ENCODE measurements around the gene NUP133.

The NUP133 gene

DNA sequence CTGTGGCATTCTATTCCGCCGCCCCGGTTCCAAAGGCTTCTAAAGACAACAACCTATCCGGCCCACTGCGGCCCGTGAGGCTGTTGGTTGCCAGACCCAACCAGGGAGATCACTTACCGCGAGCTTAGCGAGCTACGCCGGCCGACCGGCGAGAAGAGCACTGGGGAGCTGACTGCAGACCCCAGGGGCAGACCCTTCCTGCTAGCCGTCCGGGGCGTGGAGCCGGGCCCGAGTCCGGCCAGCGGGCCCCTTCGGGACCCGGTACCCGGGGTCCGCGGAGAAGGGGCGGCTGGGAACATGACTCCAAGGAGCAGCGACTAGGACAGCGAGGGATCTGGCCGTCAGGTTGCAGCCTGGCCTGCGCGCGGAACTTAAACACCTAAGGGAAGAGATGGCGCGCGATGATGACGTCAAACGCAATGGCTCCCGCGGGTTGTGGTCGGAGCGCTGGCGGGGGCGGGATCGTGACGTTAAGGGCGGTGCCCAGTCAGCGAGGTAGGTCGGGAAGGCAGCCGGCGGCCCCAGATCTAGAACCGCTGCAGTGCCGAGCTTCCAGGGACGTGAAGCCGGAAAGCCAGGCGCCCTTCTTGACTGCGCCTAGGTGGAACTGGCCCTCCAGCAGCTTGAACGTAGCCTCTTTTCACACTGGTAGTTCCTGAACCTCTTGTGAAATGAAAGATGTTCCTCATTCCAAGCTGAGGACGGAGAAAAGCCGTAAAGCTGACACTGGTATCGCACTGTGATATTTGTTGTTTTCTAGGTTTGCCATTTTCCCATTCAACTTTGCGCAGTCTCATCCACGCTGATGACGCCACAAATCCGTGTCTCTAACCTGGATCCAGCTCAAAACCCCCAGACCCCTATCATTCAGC, at the start of gene NUP133:
Gene NUP133 (minus strand): TSS at position 391 of the 872 bp plus-strand sequence. CDS start 92 bp downstream, at position 299.
- DNase-seq, result peak; percentile 99
- in situ Hi-C loops (cut with MboI; ENCODE audit: low pct_unique_long_range_greater_than_20kb, low sequenced_read_pairs), result no loop called here

DNA sequence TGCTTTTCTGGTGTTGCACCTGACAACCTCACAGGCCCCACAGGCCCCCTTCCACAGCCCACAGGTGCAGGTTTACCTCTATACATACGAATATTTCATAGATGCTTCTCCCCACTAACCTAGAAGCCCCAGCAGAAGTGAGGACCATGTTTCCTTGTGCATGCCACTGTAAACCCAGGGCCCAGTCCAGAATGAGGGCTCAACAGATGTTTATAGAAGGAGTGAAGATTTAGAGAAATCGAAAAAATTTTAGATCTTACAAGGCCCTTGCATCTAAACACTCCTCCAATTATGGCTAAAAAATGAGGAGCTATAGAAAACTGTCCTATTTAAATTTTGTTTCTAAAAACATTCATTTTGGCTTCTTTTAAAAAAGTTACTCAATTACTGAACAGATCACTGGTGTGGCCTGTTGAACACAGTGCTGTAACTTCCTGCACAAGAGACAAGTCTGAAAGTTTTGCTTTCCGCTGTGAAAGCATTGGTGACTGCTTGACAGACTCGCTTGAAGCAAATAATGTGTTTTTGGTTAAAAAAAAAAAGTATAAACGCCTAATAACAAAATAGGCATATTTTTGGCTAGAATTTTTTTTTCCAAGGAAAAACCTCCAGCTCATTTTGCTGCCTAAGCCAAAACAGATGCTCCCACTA, 49.2 kb upstream of the NUP133 start:
- peak; percentile 39 for DNase-seq
- in situ Hi-C loops (cut with MboI; ENCODE audit: low pct_unique_long_range_greater_than_20kb, low sequenced_read_pairs), result no loop called here

DNA sequence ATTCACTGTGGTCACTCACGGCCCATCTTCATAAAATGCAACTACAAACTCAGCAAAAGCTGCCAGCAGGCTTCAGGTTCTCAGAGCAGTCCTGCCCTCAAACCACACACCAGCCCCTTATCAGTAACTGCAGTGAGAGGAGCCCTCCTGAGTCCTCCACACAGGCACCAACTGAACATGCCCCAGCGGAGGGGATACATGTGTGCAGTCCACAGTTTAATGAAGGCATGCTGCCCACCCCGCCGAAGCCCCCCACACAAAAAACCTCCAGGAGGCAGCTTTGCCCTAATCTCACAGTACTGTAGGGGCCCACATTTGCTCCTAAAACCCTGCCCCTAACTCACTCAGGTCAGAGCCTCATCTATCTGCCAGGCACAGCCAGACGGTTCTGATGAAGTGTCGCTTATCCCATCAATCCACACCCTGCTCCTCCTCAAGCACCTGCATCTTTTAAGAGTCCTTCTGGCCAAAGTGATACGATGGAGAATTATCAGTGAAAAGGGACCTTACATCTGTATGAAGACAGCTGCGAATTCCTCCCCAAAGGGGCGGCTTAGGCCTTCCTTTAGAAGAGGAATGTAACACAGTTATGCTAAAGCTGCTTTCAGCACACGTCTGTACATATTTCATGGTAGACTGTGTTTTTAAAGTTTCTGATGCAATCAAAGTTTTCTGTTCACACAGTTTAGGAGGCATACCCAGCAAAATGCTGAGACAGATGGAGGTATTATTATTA, 46.9 kb upstream of the NUP133 start:
- DNase-seq, result no peak
- in situ Hi-C loops (cut with MboI; ENCODE audit: low pct_unique_long_range_greater_than_20kb, low sequenced_read_pairs), result no loop called here

DNA sequence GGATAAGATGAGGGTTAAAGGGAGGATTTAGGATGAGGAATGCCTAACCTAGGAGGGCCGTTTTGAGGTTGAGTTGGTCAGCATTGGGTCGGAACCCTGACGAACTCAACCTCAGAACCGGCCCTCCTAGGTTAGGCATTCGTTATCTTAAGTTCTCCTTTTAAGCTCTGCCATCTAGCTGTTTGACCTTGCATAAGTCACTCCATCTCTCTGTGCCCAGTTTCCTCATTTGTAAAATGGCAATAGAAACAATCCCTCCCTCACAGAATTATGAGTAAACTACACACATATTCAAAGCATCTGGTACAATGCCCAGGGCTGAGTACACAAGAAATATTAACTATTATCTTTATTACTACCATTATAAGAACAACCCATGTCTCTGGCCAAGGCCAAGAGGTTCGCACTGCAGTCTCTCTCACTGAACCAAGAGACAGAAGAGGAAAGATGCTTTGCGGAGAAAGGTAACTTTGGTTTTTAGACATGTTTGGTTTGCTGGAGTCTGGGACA, 45.5 kb upstream of the NUP133 start:
- DNase-seq, result no peak

DNA sequence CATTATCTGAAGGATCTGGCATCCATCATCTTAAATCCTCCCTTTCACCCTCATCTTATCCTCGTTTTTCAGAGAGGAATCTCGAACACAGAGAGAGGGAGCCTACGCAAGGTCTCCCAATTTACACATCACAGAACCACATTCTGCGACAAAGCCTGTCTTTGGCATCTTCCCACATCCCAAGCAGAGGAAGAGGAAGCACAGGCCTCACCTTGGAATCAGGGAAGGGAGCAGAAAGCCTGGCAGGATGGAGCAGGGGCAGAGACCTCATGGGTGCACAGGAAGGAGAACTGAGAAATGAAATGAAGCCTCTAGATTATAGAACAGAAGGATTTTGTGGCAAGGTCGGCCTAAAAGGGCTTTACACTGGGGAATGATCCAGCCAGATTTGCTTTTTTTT, 44.6 kb upstream of the NUP133 start:
- no peak for DNase-seq
- in situ Hi-C loops (cut with MboI; ENCODE audit: low pct_unique_long_range_greater_than_20kb, low sequenced_read_pairs), result no loop called here

More for the DNA sequence above, 45.5 kb upstream of the NUP133 start:
- in situ Hi-C loops (cut with MboI; ENCODE audit: low pct_unique_long_range_greater_than_20kb, low sequenced_read_pairs), result no loop called here

- DNase-seq, result no peak
- in situ Hi-C loops (cut with MboI; ENCODE audit: low pct_unique_long_range_greater_than_20kb, low sequenced_read_pairs), result no loop called here
Observed at GRCh38 chr1:229550812-229551567, 42.8 kb upstream of the NUP133 start.

- in situ Hi-C loops (cut with MboI; ENCODE audit: low pct_unique_long_range_greater_than_20kb, low sequenced_read_pairs), result no loop called here
- no peak for DNase-seq
Observed at GRCh38 chr1:229547542-229547941, 39.4 kb upstream of the NUP133 start.

DNA sequence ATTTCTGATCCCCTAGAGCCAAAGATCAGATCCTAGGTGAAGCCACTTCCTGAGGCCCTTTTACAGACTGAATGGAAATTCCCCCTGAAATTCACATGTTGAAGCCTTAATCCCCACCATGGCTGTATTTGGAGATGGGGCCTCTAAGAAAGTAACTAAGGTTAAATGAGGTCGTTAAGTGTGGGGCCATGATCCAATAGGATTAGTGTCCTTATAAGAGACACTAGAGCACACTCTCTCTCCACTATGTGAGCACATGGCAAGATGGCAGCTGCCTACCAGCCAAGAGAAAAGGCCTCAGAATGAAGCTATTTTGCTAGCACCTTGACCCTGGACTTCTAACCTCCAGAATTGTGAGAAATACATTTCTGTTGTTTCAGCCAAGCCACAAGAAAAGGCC, 36.4 kb upstream of the NUP133 start:
- in situ Hi-C loops (cut with MboI; ENCODE audit: low pct_unique_long_range_greater_than_20kb, low sequenced_read_pairs), result no loop called here

GRCh38 chr1:229539863-229540506, 31.8 kb upstream of the NUP133 start:
- in situ Hi-C loops (cut with MboI; ENCODE audit: low pct_unique_long_range_greater_than_20kb, low sequenced_read_pairs), result no loop called here

More for the DNA sequence above, 36.4 kb upstream of the NUP133 start:
- no peak for DNase-seq

GRCh38 chr1:229538945-229539344, 30.8 kb upstream of the NUP133 start:
- no peak for DNase-seq

More at GRCh38 chr1:229539863-229540506, 31.8 kb upstream of the NUP133 start:
- DNase-seq, result no peak

GRCh38 chr1:229537894-229538293, 29.8 kb upstream of the NUP133 start:
- peak; percentile 64 for DNase-seq
- in situ Hi-C loops (cut with MboI; ENCODE audit: low pct_unique_long_range_greater_than_20kb, low sequenced_read_pairs), result no loop called here

More at GRCh38 chr1:229538945-229539344, 30.8 kb upstream of the NUP133 start:
- in situ Hi-C loops (cut with MboI; ENCODE audit: low pct_unique_long_range_greater_than_20kb, low sequenced_read_pairs), result no loop called here

DNA sequence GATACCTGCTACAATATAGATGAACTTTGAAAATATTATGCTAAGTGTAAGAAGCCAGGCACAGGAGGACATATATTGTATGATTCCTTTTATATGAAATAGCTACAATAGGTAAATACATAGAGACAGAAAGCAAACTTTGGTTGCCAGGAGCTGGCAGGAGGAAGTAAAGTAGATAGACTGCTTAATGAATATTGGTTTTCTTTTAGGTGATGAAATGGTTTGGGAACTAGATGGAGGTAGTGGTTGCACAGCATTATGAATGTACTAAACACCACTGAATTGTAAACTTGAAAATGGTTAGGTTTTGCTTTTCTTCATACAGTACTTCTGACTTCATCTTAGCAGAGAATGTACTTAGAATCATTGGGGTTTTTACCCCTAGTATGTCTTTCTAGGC, 28.8 kb upstream of the NUP133 start:
- in situ Hi-C loops (cut with MboI; ENCODE audit: low pct_unique_long_range_greater_than_20kb, low sequenced_read_pairs), result no loop called here
- DNase-seq, result no peak

DNA sequence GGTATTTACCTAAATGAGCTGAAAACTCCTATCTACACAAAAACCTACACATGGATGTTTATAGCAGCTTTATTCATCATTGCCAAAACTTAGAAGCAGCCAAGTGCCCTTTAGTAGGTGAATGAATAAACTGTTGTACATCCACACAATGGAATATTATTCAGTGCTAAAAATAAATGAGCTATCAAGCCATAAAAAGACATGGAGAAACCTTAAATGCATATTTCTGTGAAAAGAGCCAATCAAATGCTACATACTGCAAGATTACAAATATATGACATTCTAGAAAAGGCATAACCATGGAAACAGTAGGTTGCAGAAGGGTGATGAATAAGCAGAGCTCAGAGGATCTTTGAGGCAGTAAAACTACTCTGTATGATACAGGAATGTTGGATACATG, 27.1 kb upstream of the NUP133 start:
- in situ Hi-C loops (cut with MboI; ENCODE audit: low pct_unique_long_range_greater_than_20kb, low sequenced_read_pairs), result no loop called here
- DNase-seq, result no peak

- in situ Hi-C loops (cut with MboI; ENCODE audit: low pct_unique_long_range_greater_than_20kb, low sequenced_read_pairs), result no loop called here
- no peak for DNase-seq
Observed at GRCh38 chr1:229531326-229531725, 23.2 kb upstream of the NUP133 start.

DNA sequence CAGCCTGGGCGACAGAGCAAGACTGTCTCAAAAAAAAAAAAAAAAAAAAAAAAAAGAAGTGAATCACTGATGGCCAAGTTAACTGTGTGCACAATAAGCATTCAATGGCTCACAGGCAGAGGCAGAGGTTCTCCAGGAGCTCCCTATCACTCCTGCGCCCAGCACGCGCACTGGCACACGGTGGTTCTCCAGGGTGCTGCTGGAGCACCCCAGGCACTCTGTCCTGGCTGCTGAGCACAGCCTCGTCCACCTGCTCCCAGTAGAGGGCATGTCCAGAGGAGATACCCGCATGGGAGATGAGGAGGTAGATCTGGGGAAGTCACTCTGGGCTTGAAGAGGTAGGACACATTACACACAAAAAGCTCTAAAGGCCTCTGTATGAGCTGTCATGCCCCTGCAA, 21.5 kb upstream of the NUP133 start:
- in situ Hi-C loops (cut with MboI; ENCODE audit: low pct_unique_long_range_greater_than_20kb, low sequenced_read_pairs), result no loop called here
- DNase-seq, result no peak

DNA sequence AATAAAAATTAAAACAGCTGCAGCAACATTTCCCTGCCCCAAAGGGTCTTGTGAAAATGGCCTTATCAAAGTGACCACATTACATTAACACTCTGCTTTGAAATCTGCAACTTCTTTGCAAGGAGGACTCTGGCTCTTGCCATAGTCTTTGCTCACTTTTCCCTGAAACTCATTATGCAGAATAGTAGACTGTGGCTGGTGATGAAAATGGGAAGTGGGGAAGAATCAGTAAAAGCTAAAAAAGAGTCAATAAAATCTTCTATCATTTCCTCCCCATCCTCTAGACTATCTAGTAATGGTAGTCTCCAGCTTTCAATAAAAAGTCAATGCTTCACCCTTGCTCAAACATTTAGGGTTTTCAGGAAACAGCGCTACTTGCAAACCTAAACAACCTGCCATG, 18.6 kb upstream of the NUP133 start:
- in situ Hi-C loops (cut with MboI; ENCODE audit: low pct_unique_long_range_greater_than_20kb, low sequenced_read_pairs), result no loop called here

GRCh38 chr1:229523052-229523451, 14.9 kb upstream of the NUP133 start:
- in situ Hi-C loops (cut with MboI; ENCODE audit: low pct_unique_long_range_greater_than_20kb, low sequenced_read_pairs), result no loop called here
- no peak for DNase-seq

More for the DNA sequence above, 18.6 kb upstream of the NUP133 start:
- DNase-seq, result no peak

DNA sequence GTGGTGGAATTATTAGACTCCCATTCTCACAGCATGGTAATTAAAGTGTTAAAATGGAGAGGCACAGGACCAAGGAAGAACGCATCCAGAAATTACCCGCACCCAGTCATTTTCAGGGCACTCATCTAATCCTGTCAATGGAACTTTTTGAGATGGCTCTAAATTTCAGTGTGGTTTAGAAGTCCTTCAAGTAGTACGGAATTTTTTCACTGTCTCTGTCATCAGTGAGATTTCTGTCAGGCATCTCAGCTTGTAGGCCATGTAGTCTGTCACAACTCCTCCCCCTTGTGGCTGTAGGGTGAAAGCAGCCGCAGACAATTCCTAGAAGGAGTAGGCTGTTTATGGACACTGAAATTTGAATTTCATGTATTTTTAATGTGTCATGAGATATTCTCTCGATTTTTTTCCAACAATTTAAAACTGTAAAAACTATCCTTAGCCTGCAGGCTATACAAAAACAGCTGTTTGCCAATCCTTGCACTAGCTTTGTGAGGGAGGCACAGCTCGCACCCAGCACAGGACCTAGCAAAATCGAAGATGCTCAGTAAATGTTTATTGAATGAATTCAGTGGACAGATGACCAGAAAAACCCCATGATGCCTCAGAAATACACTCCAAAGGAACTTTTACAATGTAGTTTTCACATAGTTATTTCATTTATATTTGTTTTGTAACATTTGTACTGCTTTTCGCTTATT, 6.6 kb upstream of the NUP133 start:
- peak; percentile 57 for DNase-seq
- in situ Hi-C loops (cut with MboI; ENCODE audit: low pct_unique_long_range_greater_than_20kb, low sequenced_read_pairs), result no loop called here
